Kidney (tissue), 14 donors: ENCODE results near the gene COL28A1. TPM values are rescaled to one million over a fixed set of nuclear protein-coding genes. Genes with fewer than 3 reads are reported as not detected.
A peak's percentile ranks its signal among the peaks of the same experiment; 100 is the strongest.

Experiments used
- DNase-seq, 5 donors: peaks; one replicate each; pipeline ENCODE4 v3.0.0-alpha.2; 2013 to 2020
- FAIRE-seq: peaks from 2 replicates; lab custom pipeline; 2012; peaks lifted over from hg19 to GRCh38; lab: Jason Lieb, UNC
- H3K27ac ChIP-seq, 2 donors: one replicate each; pipeline ENCODE4 v1.7.0; 2013; ENCODE audit warnings: low read depth in 2 of 2, low read length in 2 of 2, inconsistent platforms in 1 of 2
- H3K27me3 ChIP-seq: one replicate; pipeline ENCODE4 v1.7.1; 2013; ENCODE audit warnings: low read length, inconsistent platforms; ENCODE audit not compliant: control insufficient read depth, insufficient read depth
- H3K36me3 ChIP-seq, 3 donors: one replicate each; pipeline versions ENCODE4 v1.7.0 to v1.7.1; 2013; ENCODE audit warnings: low read length in 3 of 3, control low read depth in 1 of 3, inconsistent platforms in 1 of 3; ENCODE audit not compliant: insufficient read depth in 3 of 3, control insufficient read depth in 2 of 3
- H3K4me1 ChIP-seq, 3 donors: one replicate each; pipeline versions ENCODE4 v1.7.0 to v1.7.1; 2013; ENCODE audit warnings: low read length in 3 of 3, inconsistent platforms in 1 of 3, low read depth in 1 of 3; ENCODE audit not compliant: control insufficient read depth in 2 of 3, insufficient read depth in 2 of 3
- H3K4me3 ChIP-seq, 3 donors: one replicate each; pipeline versions ENCODE4 v1.7.0 to v1.8.1; 2013; ENCODE audit warnings: low read length in 3 of 3, control low read depth in 1 of 3, inconsistent platforms in 1 of 3
- H3K9ac ChIP-seq, 3 donors: one replicate each; pipeline versions ENCODE4 v1.7.0 to v1.7.1; 2013; ENCODE audit warnings: low read length in 3 of 3, control low read depth in 1 of 3, inconsistent platforms in 1 of 3
- H3K9me3 ChIP-seq, 3 donors: one replicate each; pipeline versions ENCODE4 v1.7.0 to v1.7.1; 2013; ENCODE audit warnings: low read length in 3 of 3, control low read depth in 1 of 3, inconsistent platforms in 1 of 3; ENCODE audit not compliant: control insufficient read depth in 2 of 3, insufficient read depth in 1 of 3
- intact Hi-C: fragments of 100-400 bp; cut with DNase I; formaldehyde crosslinking; loops from one replicate; pipeline ENCODE4 v1.11.1; 2022
- polyA plus RNA-seq: library from polyadenylated mRNA; stranded (reverse); fragments of 350-450 nt; fragmentation: Illumina TruSeq; extraction: RNeasy Lipid Tissue Mini Kit (QIAGEN cat#74804); gene quantifications from one replicate; pipeline ENCODE4 v1.2.3, GENCODE V29; 2014; ENCODE audit warnings: low read depth, low replicate concordance; ENCODE audit not compliant: insufficient read depth
- total RNA-seq: library from RNA; stranded (reverse); fragmentation: NEBNext Ultra II Directional; extraction: Animal tissue kit (Norgen Biotek cat#: 25700); gene quantifications from one replicate; pipeline ENCODE4 v1.2.1, GENCODE V29; 2021
- TF ChIP-seq, protein P1 (sequence below): IDR thresholded peaks from 3 replicates; pipeline ENCODE4 v1.5.1; 2012; ENCODE audit warnings: mild to moderate bottlenecking, moderate library complexity, borderline replicate concordance; ENCODE audit not compliant: insufficient read depth; ENCODE audit errors: extremely low read depth
- donor health status: control.
- donor health status: control.
- donor health status: control.
- donor health status: control.
- donor health status: control.
- donor health status: DM: yes; HTN: yes; CAD: no.
- donor health status: Normal renal cell carcinoma (clear cell type).

The COL28A1 gene
- total and polyA plus RNA-seq, 2 donors from 2014 or later, result 2.7 to 5.8 TPM

DNA sequence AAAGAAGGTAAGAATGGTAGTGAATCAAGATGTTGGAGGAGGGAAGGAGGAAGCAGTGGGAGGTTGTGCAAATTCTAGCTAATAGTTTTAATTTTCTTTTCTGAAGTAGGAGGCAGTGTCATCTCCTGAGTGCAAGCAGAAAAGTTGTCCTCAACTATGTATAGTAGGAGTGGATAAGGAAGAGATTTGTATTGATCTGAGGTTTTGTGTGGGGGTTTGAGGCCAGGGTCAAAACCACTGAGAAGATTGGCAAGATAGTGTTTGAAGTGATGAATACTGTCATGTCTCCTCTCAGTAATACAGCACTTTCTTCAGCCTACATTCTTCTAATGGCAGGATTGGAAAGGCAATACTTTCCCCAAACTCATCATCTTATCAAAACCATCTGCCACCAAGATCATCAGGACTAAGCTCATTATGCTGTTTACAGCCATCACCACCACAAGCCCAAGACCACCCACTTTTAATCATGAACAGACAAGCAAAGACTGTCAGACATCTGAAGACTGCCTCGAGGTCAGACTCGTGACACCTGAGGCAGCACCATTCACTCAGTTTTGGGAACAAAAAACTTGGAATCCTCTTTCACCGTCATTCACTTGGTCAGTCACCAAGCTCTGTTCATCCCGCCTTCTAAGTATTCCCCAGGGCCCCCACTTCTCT, 29.5 kb upstream of the COL28A1 start:
- intact Hi-C loops, result no loop called here
- no peak overlapping the region for H3K9ac ChIP-seq
- TF ChIP-seq, protein P1, sequence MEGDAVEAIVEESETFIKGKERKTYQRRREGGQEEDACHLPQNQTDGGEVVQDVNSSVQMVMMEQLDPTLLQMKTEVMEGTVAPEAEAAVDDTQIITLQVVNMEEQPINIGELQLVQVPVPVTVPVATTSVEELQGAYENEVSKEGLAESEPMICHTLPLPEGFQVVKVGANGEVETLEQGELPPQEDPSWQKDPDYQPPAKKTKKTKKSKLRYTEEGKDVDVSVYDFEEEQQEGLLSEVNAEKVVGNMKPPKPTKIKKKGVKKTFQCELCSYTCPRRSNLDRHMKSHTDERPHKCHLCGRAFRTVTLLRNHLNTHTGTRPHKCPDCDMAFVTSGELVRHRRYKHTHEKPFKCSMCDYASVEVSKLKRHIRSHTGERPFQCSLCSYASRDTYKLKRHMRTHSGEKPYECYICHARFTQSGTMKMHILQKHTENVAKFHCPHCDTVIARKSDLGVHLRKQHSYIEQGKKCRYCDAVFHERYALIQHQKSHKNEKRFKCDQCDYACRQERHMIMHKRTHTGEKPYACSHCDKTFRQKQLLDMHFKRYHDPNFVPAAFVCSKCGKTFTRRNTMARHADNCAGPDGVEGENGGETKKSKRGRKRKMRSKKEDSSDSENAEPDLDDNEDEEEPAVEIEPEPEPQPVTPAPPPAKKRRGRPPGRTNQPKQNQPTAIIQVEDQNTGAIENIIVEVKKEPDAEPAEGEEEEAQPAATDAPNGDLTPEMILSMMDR, result no peak
- FAIRE-seq (no peak), DNase-seq (no peak)
- peak overlapping the region in 1 of 3 donors; percentile 83 for H3K4me3 ChIP-seq
- no peaks in the 10 kb centered on the region for H3K36me3 ChIP-seq
- no peaks in the 10 kb centered on the region for H3K27me3 ChIP-seq
- peak overlapping the region in 1 of 2 donors; percentile 87 for H3K27ac ChIP-seq
- no peaks in the 10 kb centered on the region for H3K9me3 ChIP-seq
- peaks cover 3 to 11% (median 4%) of the 10 kb centered on the region in 3 donors for H3K4me1 ChIP-seq

DNA sequence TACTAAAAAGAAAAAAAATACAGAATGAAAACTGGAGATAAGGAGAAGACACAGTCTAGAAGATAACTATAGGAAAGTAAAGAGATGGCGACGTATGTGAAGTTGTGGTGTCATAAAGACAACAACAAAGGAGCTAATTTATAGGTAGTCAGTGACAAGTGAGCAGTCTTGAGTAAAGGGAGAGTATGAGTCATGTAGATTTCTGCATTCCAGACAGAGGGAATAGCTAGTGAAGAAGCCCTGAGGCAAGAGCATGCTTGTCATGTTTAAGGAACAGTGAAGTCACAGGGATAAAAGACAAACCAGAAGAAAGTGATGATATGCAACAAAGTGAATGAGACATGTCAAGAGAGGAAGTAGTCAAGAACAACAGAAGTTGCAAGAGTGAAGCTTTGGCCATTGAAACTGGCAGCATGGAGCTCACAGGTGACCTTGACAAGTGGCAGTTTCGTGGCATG, 28.7 kb upstream of the COL28A1 start:
- no peak for FAIRE-seq
- no peaks in the 10 kb centered on the region for H3K9me3 ChIP-seq
- DNase-seq, result no peak
- TF ChIP-seq, protein P1, result no peak
- no peaks in the 10 kb centered on the region for H3K27me3 ChIP-seq
- peaks cover 3 to 11% (median 4%) of the 10 kb centered on the region in 3 donors for H3K4me1 ChIP-seq
- no peaks in the 10 kb centered on the region for H3K36me3 ChIP-seq
- no peak overlapping the region for H3K27ac ChIP-seq
- H3K9ac ChIP-seq, result no peak overlapping the region
- intact Hi-C loops, result no loop called here
- H3K4me3 ChIP-seq, result no peak overlapping the region

DNA sequence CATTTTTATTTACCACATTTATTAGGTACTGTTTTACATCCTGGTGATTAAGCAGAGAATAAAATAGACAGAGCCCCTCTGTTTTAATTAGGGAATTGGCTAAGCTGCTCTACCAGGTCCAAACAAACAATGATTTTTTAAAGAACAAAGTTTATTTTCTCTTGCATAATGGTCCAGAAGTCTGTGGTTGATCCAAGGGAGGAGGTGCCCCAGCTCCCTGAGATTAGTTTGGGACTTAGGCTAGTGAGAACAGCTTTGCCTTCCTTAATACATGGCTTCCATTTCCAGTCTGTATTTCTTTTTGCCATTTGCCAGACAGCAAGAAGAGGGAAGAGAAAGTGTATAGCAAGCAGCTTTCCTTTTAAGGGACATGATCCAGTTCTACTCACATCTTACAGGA, 28.1 kb upstream of the COL28A1 start:
- intact Hi-C loops, result no loop called here
- FAIRE-seq (no peak), DNase-seq (no peak)
- no peaks in the 10 kb centered on the region for H3K9me3 ChIP-seq
- no peaks in the 10 kb centered on the region for H3K36me3 ChIP-seq
- H3K4me1 ChIP-seq, result peaks cover 3 to 11% (median 4%) of the 10 kb centered on the region in 3 donors
- TF ChIP-seq, protein P1, result no peak
- H3K9ac ChIP-seq, result no peak overlapping the region
- no peak overlapping the region for H3K4me3 ChIP-seq
- H3K27me3 ChIP-seq, result no peaks in the 10 kb centered on the region
- H3K27ac ChIP-seq, result no peak overlapping the region

DNA sequence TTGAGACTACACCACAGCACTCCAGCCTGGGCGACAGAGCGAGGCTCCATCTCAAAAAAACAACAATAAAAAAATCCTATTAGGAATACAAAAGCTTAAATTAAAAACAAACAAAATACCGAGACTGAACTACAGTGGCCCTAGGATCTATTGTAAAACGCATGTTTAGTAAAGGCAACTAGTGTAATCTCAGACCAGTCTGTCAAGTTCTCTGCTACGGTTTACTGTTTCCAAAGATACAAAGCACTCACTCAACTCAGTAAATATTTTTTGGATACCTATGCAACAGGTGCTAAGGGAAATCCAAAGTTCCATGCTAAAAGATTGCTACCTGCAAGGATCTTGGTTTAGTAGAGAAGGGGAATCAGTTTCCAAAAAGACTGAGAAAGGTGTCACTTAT, 27.6 kb upstream of the COL28A1 start:
- FAIRE-seq (no peak), DNase-seq (no peak)
- no peak overlapping the region for H3K9ac ChIP-seq
- TF ChIP-seq, protein P1, result no peak
- no peaks in the 10 kb centered on the region for H3K27me3 ChIP-seq
- intact Hi-C loops, result no loop called here
- no peak overlapping the region for H3K27ac ChIP-seq
- no peak overlapping the region for H3K4me3 ChIP-seq
- no peaks in the 10 kb centered on the region for H3K36me3 ChIP-seq
- H3K4me1 ChIP-seq, result peaks cover 1 to 8% (median 1%) of the 10 kb centered on the region in 3 donors
- H3K9me3 ChIP-seq, result no peaks in the 10 kb centered on the region
